22Rv1 (cell line): Measurements from ENCODE around the gene EXOC4.

Experiments used
- CTCF ChIP-seq: fragments of 450-650 bp; IDR thresholded peaks from 2 replicates; pipeline ENCODE4 v1.5.1; 2017; ENCODE audit warnings: mild to moderate bottlenecking
- ZFX ChIP-seq: fragments of 450-650 bp; IDR thresholded peaks from 2 replicates; pipeline ENCODE4 v1.6.1; 2017; ENCODE audit warnings: antibody characterized with exemption, borderline replicate concordance

DNA sequence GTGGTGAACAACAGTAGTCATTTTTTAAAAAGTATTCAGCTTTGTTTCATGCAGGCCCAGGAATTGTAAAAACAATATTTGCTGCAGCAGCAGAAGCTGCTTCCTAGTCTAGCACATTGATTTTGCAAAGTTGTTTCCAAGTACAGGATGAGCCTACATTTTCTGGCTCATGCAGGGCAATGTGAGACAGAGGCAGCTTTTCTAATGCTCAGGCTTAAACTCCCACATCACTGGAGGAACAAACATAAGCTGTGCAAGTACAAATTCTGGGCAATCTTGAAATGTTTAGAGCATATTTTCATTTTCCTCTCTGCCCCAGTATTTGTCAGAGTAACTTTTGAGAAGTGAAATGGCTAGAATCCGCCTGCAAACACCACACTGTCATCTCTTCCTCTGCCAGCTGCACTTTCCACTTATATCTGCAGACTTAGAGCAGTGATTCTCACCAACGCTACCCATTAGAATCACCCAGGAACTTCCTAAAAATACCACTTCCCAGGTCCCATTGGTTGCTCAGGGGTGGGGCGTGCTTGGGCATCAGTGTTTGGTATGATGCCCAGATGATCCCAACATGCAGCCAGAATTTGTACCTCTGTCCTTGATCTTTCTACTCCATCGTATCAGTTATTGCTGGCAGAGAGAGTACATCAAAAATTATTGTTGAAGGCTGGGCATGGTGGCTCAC is 570.1 kb downstream of the EXOC4 start:
- TF ChIP-seq CTCF, result no peak
- TF ChIP-seq ZFX, result no peak
